Endometrial microvascular endothelial cells (primary cell): ENCODE data around the gene SLC15A1. TPM values are rescaled to one million over a fixed set of nuclear protein-coding genes. Genes with fewer than 3 reads are reported as not detected.
"Not testable (repeated sequence)": the region's sequence is repeated elsewhere in the genome, so short reads cannot be mapped to it uniquely, and the experiment has no call there.

Experiments used
- in situ Hi-C: cut with HindIII; loops from 2 replicates; pipeline ENCODE4 v1.10.0; 2017; ENCODE audit warnings: low sequenced_read_pairs, low pct_unique_long_range_greater_than_20kb; ENCODE audit errors: inconsistent ontology term
- total RNA-seq: library from RNA; depleted of rRNA; stranded (reverse); fragments of >200 nt; gene quantifications from one replicate; pipeline ENCODE4 v1.2.3, GENCODE V29; 2015; ENCODE audit errors: inconsistent ontology term

The SLC15A1 gene
- total RNA-seq, 1 donor from 2014 or later = not detected

GRCh38 chr13:98761126-98761985 lies 8.9 kb upstream of the SLC15A1 start:
- in situ Hi-C loops = no loop called here

- in situ Hi-C loops = no loop called here
Observed at GRCh38 chr13:98755729-98756128, 3.3 kb upstream of the SLC15A1 start.

GRCh38 chr13:98755116-98755515 lies 2.6 kb upstream of the SLC15A1 start:
- in situ Hi-C loops = no loop called here

GRCh38 chr13:98754468-98754867 lies 2.0 kb upstream of the SLC15A1 start:
- in situ Hi-C loops = not testable (repeated sequence)

GRCh38 chr13:98751861-98752466 lies 508 bp downstream of the SLC15A1 start:
- in situ Hi-C loops = no loop called here

GRCh38 chr13:98751367-98751782 lies 1.1 kb downstream of the SLC15A1 start:
- in situ Hi-C loops = no loop called here

GRCh38 chr13:98749501-98749900 lies 3.0 kb downstream of the SLC15A1 start:
- in situ Hi-C loops = no loop called here

- in situ Hi-C loops = no loop called here
Observed at GRCh38 chr13:98746968-98747367, 5.5 kb downstream of the SLC15A1 start.

GRCh38 chr13:98743377-98743776 lies 9.1 kb downstream of the SLC15A1 start:
- in situ Hi-C loops = no loop called here

GRCh38 chr13:98742961-98743360 lies 9.5 kb downstream of the SLC15A1 start:
- in situ Hi-C loops = no loop called here

GRCh38 chr13:98741741-98742435 lies 10.6 kb downstream of the SLC15A1 start:
- in situ Hi-C loops = no loop called here

GRCh38 chr13:98740131-98740530 lies 12.3 kb downstream of the SLC15A1 start:
- in situ Hi-C loops = no loop called here

- in situ Hi-C loops = no loop called here
Observed at GRCh38 chr13:98738993-98739392, 13.5 kb downstream of the SLC15A1 start.

GRCh38 chr13:98738213-98738612 lies 14.3 kb downstream of the SLC15A1 start:
- in situ Hi-C loops = no loop called here

GRCh38 chr13:98731925-98732324 lies 20.5 kb downstream of the SLC15A1 start:
- in situ Hi-C loops = no loop called here

GRCh38 chr13:98731038-98731437 lies 21.4 kb downstream of the SLC15A1 start:
- in situ Hi-C loops = no loop called here

- in situ Hi-C loops = no loop called here
Observed at GRCh38 chr13:98730441-98730840, 22.0 kb downstream of the SLC15A1 start.

- in situ Hi-C loops = no loop called here
Observed at GRCh38 chr13:98729658-98730057, 22.8 kb downstream of the SLC15A1 start.

- in situ Hi-C loops = no loop called here
Observed at GRCh38 chr13:98722958-98723357, 29.5 kb downstream of the SLC15A1 start.
